NOMO-1 treated with DMSO at 0.1 percent for 48 hours (cell line): ENCODE data around the gene CTTNBP2.

Source experiments
- DNase-seq: peaks from one replicate; lab custom pipeline; 2025; ENCODE audit not compliant: unreplicated experiment; lab: John Stamatoyannopoulos, UW

Gene CTTNBP2

DNA sequence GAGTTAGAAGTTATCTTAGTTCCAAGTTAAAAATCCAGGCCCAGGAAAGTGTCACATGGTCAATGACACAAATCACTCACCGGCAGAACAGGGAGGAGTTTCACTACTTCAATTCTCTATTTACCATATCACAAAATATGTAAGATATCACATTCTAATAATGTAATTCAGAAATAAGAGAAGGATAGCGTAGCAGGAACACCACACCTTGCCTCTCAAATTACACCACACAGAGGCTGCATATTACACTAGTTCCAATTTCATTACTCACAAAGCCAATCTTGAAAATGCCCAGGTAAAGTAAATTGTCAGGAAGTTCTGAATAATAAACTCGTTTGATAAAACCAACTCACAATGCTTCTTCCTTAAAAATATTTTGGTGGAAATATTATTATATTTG, 169.2 kb downstream of the CTTNBP2 start:
- DNase-seq: no peak

DNA sequence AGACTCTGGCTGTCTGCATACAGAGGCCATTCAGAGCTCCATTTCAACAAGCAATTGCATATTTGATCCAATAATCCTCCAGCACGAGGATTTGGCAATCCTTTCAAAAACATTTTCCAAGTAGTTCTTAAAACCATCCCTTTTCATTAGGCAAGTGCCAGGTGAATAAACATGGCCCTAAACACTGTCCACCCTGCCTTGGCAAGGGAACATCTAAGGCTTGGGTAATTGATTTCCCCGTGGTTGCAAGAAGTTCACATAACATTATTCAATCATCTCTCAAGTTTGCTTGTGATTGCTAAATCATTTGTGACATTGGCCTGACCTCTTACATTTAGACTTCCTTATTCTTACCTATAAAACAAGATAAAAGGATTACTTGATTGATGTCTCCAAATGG, 175.2 kb downstream of the CTTNBP2 start:
- DNase-seq: no peak

DNA sequence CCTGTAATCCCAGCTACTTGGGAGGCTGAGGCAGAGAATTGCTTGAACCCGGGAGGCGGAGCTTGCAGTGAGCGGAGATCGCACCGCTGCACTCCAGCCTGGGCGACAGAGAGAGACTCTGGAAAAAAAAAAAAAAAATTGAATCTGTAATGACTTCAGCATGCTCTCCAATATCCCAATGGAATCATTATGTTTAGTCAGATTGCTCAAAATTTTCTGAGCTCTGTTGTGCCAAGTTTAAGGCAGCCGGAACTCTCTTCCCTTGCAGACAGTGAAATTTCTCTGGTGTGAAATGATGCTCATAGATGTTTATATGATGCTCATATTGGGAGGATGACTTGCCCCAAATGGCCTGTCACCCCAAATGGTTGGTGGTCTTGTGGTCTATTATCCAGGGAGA, 180.9 kb downstream of the CTTNBP2 start:
- DNase-seq: no peak

DNA sequence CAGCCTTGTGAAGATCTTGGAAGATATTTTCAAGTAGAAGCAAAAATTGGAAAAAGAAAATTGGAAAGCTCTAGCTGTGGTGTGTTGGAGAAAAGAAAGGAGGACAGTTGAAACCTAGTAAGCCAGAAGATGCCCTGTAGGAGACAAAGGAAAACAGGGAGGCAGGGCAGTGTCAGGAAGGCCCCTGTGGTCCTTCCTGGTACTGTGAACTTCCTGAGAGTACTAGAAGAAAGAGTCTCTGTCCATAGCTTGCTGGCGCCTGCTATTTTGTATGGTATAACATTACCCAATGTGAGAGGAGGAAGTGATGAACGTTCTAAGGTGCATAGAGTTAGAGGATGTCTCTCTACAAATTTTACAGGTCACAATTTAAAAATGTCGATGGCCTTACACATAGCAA, 183.1 kb downstream of the CTTNBP2 start:
- no peak for DNase-seq

DNA sequence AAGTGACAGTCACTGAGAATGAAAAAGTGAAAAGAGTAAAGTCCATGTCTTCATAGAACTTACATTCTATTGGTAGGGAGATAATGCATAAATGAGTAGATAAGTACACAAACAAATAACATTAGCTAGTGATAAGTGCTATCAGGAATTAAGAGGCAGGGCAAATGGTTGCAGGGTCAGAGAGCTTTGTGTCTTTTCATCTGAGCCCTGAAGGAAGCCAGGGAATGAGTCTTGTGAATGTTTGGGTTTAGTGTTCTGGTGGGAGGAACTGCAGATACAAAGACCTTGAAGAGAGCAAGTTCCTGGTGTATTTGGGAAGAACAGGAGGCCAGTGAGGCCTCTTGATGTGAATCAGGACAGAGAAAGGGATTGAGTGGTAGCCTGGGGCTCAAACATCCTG, 183.8 kb downstream of the CTTNBP2 start:
- DNase-seq: no peak

DNA sequence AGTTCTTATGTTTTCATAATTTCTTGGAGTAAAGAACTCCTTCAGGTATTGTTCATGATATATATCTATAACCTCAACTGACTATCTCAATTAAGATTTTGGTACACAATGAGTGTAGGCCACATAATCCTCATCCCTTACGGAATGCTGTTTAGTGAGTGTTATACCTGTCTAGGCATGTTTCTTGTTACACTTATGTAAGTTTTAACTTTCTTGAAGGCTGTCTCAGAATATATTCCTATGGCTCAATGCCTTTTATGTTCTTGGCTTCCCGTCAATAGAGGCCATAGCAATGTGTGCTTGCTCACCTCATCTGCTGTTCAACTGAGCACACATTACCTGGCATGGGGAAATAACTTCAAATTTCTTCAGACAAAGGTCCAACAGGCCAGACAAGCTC, 185.1 kb downstream of the CTTNBP2 start:
- DNase-seq: no peak

DNA sequence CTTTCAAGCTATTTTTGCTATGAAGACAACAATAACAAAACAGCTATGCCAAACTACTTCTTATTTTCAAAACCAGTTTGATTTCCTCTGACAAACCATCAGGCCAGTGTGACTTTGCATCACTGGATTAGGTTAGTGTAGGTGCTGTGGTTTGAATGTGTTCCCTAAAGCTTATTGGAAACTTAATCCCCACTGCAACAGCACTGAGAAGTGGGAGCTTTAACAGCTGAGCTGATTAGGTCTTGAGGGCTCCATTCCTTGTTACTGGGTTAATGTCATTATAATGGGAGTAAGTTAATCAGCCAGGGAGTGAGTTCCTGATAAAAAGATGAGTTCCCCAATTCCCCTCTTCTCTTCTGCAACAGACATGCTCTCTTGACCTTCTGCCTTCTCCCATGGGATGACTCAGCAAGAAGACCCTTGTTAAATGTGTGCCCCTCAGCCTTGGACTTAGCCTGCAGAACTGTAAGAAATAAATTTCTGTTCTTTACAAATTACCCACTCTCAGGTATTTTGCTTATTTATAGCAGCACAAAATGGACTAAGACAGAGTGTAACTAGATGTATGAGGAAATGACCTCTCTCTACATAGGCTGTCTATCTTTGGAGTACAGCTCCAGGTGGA, 186.8 kb downstream of the CTTNBP2 start:
- DNase-seq: no peak

DNA sequence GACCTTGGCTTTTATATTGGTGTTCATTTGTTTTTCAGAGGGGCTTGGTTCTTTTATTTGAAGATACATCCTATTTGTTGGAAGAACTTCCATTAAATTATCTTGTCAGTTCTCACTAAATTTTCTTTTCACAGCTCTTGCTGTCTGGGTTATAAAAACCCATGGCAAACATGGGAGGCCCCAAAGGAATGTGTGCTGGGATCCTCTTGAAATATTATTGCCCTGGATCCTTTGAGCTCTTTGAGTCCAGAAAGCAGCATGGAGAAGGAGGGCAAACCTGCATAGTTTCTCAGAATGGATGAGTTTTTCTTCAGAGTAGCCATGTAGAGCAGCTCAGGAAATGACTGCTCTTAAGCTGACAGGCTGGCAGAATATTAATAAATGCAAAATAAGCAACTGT, 187.4 kb downstream of the CTTNBP2 start:
- DNase-seq: no peak

DNA sequence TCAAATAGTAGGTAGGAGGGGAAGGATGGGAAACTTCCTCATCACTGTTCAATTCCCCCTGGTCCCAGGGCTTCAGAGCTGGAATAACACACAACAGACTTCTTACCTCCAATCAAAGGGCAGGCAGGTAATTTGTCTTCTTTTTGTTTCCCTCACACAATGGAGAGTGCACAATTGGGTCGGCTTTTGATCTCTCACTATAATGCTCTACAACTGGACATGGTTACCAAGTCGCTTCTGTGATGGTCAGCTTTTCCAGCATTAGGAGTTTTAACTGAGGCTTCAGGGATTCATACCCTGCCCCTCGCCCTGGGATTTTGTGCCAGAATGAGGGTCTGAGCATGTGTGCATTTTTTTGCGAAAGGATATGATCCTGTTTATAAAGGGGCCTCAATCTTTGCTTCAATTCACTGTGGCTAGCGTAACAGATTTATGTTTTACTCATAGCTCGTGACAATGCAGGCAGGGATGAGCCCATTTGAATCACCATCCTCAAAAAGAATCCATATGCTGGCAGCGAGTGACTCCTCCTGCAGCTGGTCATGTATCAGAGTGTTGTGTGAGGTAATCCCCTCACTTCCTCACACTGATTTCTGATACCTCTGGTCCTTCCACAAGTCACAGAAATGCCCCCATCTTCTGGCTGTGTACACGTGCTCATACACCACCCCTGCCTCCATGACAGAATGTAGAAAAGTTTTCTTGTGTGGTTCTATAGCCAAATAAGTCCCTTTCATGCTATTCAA, 189.6 kb downstream of the CTTNBP2 start:
- DNase-seq: no peak

DNA sequence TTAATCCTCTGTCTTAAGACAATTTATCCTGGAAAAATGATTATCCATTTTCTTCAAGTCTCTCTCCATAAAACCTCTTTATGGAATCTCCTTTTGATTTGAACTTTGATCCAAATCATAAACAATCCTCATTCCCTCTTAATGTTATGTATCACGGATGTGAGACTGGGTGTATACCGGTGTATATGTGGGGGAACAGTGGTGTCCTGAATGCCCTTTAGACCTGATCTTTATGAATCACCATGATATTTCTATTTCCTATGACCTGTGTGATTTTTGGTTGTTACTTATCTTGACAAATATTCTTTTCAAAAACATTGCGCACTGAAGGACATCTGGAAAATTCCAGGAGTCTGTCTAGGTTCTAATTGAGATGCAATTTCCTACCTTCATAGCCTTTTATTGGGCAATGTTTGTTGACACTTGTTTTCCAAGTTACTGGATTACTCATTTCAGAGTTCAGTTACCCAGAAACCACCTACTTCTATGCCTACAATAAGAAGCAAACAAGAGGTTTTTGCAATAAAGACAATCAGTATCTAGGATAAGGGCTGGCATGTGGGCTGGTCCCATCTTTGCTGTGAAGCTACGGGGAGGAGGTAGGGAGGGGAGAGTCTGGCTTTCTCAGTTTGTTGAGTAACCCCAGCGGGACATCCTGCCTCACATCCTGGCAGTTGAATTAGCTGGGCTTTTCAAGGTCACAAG, 190.4 kb downstream of the CTTNBP2 start:
- DNase-seq: no peak

DNA sequence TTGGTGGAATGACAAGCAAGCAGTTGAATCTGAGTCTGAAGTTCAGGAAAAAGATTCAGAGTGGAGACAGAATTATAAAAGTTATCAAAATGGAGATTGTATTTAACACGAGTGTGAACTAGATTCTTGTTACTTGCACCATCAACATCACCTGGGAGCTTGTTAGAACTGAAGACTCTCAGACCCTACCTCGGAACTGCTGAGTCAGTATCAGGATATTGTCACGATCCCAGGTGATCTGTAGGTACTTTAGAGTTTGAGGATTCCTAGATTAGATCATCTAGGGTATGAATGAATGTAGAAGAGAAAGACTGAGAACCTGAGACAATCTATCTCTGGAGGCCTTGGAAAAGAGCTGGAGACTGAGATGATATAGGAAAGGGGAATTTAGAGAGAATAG, 194.1 kb downstream of the CTTNBP2 start:
- DNase-seq: no peak

DNA sequence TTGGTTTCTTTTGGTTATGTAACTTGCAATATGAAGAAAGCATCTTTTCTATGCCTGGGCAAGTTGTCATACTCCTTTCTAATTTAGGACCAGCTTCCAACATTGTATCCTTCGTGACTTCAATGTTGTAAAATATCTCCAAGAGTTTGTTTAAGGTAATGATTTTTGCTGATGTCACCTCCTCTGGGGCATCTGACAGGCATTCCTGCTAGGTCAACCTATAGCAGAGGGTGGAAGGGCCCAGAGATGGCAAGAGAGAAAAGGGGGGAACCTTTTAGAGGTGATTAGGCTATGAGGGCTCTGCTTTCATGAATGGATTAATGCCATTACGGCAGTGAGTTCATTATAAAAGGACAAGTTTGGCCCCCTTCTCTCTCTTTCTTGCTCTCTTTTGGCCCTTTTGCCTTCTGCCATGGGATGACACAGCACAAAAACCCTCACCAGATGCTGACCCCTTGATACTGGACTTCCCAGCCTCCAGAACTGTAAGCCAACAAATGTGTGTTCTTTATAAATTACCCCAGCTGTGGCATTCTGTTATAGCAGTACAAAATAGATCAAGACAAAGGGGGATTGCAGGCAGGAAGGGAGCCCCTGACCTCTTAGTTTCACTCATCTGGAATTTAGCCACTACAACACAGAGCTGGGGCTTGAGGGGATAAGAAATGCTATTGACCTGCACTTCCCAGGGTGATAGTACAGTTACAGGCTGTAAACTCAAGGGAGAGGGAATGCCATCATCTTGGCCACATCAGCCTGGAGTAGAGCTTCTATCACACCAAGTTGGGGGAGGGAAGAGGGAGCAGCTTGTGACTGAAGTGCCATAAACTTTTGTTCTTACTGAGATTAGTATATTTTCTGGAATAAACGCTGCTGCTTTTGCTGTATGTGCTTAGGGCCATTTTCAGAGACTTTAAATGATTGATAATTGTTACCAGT, 197.5 kb downstream of the CTTNBP2 start:
- DNase-seq: no peak

DNA sequence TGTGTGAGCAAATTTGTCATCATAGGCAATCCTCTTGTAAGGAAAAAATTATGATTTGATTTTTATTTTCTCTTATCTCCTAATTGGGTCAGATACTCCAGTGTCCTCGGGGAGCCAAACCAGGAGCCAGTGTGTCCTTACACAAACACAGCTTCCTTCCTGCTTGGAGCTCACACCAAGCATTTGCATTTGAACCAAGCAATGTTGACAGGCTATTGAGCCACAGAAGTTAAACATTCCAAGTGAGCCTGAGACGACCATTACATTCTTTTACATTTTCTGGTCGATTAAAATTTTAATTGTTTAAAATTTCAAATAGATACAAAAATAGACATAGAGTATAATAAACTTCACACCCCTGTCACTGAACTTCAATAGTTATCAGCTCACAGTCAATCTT, 198.6 kb downstream of the CTTNBP2 start:
- no peak for DNase-seq

DNA sequence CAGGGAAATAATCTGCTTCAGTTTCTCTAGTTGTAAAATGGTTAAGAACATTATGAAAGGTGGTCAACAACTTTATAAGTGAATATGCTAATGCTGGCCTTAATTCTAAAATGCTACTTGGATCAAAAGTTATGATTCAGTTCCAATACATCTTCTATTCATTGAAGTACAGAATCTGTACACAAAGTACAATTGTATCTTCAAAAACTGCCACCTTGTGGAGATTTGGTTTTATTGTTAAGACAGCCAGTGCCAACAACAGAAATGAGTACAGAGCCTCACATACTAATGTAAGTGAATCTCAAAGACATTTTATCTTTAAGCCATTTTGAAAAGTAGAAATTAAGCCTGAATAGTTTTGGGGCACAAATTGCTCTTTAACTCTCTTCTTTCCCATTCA, 199.4 kb downstream of the CTTNBP2 start:
- DNase-seq: no peak

DNA sequence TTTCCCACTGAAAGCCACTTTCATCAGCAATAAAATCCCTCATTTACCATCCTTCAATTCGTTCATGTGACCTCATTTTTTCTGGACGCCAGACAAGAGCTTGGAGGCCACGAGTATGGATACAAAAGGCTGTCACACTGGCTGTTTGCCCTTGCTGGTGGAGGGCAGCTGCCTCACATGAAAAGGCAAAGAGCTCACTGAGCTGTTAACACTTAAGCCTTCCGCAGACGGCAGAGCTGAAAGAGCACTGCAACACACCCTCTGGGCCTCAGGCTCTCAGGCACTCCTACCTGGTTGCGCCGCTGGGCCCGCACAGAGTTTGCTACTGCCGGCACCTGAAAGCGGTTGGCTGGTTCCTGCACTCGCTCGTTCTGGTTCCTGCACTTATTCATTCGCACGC, 199.9 kb downstream of the CTTNBP2 start:
- no peak for DNase-seq

DNA sequence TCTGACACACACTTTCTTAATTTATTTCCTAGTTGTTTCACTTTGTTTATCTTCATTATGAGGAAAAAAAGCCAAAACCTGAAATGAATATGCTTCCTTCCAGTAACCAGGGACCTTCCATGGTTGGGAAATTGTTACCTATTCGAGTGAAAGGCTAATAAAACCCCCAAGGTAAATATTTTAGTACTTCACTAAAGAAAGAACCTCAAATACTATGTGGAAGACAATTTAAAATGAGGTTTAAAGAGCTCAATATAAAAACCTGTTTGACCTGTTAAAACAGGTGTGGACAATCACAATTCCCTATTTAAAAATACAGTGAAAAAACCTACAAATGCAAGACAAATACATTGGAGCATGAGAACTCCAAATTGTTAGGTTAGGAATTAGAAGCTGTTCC, 200.8 kb downstream of the CTTNBP2 start:
- DNase-seq: no peak

DNA sequence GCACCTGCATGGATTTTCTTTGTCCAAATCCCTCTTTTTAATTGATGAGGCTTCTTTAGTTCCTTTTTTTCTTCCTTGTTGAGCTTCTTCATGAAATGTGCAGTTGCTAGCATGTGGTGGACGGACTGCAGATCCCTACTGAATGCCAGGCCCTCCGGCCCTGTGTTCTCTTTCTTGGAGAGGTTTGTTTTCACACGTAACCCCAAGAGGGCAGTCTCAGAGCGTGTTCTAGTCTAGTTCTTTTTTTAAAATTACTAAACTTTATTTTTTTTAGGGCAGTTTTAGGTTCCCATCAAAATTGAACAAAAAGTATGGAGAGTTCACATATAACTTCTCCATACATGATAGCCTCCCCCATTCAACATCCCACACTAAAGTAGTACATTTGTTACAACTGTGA, 203.4 kb downstream of the CTTNBP2 start:
- DNase-seq: no peak

DNA sequence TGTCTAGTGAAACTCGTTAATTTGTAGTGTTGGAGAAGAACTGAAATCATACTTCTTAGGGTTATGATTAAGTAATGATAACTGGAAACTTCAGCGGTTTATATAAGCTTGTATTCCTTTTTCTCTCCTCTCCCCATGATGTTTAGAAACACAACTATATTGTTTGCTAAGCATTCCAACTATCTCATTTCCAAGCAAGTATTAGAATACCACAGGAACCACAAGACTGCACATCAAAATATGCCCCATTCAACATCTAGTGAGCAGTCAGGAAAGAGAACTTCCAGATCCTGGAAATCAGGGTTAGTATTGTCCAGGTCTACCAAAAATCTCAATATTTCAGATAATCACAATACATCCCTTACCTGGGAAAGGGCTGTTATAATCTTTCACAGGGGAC, 205.8 kb downstream of the CTTNBP2 start:
- no peak for DNase-seq

DNA sequence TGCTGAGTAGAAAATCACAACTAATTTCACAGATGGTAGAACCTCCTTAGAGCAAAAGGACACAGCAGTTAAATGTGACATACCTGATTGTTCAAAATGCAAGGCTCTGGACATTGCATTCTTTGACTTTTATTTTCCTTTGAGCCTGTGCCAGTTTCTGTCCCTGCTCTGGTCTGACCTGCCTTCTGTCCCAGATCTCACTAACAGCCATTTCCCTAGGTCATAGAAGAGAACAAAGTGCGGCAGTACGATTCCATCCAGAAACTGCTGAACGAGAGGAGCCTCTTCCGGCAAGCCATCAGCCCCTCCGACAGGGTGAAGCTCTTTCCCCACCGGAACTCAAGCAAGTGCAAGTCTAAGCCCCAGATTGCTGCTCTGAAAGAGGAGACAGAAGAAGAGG, 206.6 kb downstream of the CTTNBP2 start:
- no peak for DNase-seq

DNA sequence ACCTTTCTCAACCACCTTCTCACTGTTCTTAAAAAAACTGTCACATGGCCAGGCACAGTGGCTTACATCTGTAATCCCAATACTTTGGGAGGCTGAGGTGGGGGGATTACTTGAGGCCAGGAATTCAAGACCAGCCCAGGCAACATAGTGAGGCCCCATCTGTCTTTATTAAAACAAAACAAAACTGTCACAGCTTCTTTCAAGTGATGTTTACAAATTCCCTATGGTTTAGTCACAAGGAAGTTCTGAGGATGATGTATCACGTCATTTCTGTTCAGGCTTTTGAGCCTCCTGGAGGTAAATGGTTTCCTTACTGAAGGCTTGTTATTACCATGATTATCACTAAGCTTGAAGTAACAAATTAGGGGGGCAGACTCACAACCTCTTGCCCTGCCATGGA, 207.2 kb downstream of the CTTNBP2 start:
- no peak for DNase-seq

DNA sequence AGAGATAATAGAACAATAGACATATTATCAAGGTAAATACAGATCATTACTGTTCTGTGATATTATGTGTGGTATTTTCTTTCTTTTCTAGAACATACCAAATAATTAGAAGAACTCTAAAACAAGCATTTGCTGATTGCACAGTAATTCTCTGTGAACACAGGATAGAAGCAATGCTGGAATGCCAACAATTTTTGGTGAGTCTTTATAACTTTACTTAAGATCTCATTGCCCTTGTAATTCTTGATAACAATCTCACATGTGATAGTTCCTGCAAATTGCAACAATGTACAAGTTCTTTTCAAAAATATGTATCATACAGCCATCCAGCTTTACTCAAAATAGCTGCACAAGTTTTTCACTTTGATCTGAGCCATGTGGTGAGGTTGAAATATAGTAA, 207.9 kb downstream of the CTTNBP2 start:
- DNase-seq: no peak
